H9 (cell line): ENCODE data around the gene BRWD1. TPM values are rescaled to one million over a fixed set of nuclear protein-coding genes. Genes with fewer than 3 reads are reported as not detected.
A peak's percentile ranks its signal among the peaks of the same experiment; 100 is the strongest.

Experiments used
- DNase-seq: peaks from one replicate; pipeline ENCODE4 v3.0.0-alpha.2; 2017
- H2AFZ ChIP-seq: one replicate; pipeline ENCODE4 v1.6.1; 2013; ENCODE audit warnings: mild to moderate bottlenecking, low read length, control low read depth, moderate library complexity
- H2AK5ac ChIP-seq: 2 replicates; pipeline ENCODE4 v1.6.1; 2013; ENCODE audit warnings: low read length, control low read depth, mixed read lengths; ENCODE audit not compliant: insufficient read length
- H2BK120ac ChIP-seq: one replicate; pipeline ENCODE4 v1.6.1; 2013; ENCODE audit warnings: low read depth, mild to moderate bottlenecking, low read length, control low read depth, inconsistent platforms; ENCODE audit not compliant: poor library complexity, severe bottlenecking
- H2BK12ac ChIP-seq: 2 replicates; pipeline ENCODE4 v1.6.1; 2013; ENCODE audit warnings: low read length, control low read depth, mixed read lengths, low read depth; ENCODE audit not compliant: insufficient read length
- H2BK15ac ChIP-seq: 2 replicates; pipeline ENCODE4 v1.6.1; 2013; ENCODE audit warnings: low read depth, low read length, control low read depth
- H2BK20ac ChIP-seq: one replicate; pipeline ENCODE4 v1.6.1; 2013; ENCODE audit warnings: low read depth, mild to moderate bottlenecking, low read length, control low read depth, inconsistent platforms; ENCODE audit not compliant: poor library complexity, severe bottlenecking
- H2BK5ac ChIP-seq: 2 replicates; pipeline ENCODE4 v1.6.1; 2013; ENCODE audit warnings: low read length, control low read depth, mixed read lengths; ENCODE audit not compliant: insufficient read length
- H3K14ac ChIP-seq: 2 replicates; pipeline ENCODE4 v1.6.1; 2013; ENCODE audit warnings: low read length, control low read depth; ENCODE audit not compliant: insufficient read depth
- H3K18ac ChIP-seq: 2 replicates; pipeline ENCODE4 v1.6.1; 2013; ENCODE audit warnings: low read depth, mild to moderate bottlenecking, mixed read lengths, low read length, control low read depth; ENCODE audit not compliant: insufficient read length
- H3K23ac ChIP-seq: 2 replicates; pipeline ENCODE4 v1.6.1; 2013; ENCODE audit warnings: low read length, control low read depth, mixed read lengths, low read depth; ENCODE audit not compliant: insufficient read length
- H3K23me2 ChIP-seq: 2 replicates; pipeline ENCODE4 v1.6.1; 2013; ENCODE audit warnings: low read depth, mild to moderate bottlenecking, mixed read lengths, low read length, control low read depth; ENCODE audit not compliant: insufficient read length, poor library complexity, severe bottlenecking
- H3K27ac ChIP-seq: 2 replicates; pipeline ENCODE4 v1.5.1; 2013; ENCODE audit warnings: low read length, control low read depth, mixed read lengths, low read depth; ENCODE audit not compliant: insufficient read length
- H3K27me3 ChIP-seq: 2 replicates; pipeline ENCODE4 v1.6.1; 2013; ENCODE audit warnings: low read length, control low read depth, inconsistent platforms; ENCODE audit not compliant: insufficient read depth
- H3K4ac ChIP-seq: 2 replicates; pipeline ENCODE4 v1.6.1; 2013; ENCODE audit warnings: low read depth, mild to moderate bottlenecking, control low read depth, inconsistent platforms, low read length, moderate library complexity
- H3K4me1 ChIP-seq: 2 replicates; pipeline ENCODE4 v1.6.1; 2013; ENCODE audit warnings: low read length, control low read depth, inconsistent platforms; ENCODE audit not compliant: insufficient read depth
- H3K4me2 ChIP-seq: 2 replicates; pipeline ENCODE4 v1.6.1; 2013; ENCODE audit warnings: low read length, control low read depth, mixed read lengths; ENCODE audit not compliant: insufficient read length, insufficient read depth
- H3K56ac ChIP-seq: 2 replicates; pipeline ENCODE4 v1.6.1; 2013; ENCODE audit warnings: low read depth, mild to moderate bottlenecking, mixed read lengths, low read length, control low read depth; ENCODE audit not compliant: insufficient read length
- H3K79me1 ChIP-seq: 2 replicates; pipeline ENCODE4 v1.6.1; 2013; ENCODE audit warnings: low read depth, mild to moderate bottlenecking, moderate library complexity, low read length, control low read depth, inconsistent platforms; ENCODE audit not compliant: insufficient read depth, poor library complexity, severe bottlenecking
- H3K79me2 ChIP-seq: 2 replicates; pipeline ENCODE4 v1.6.1; 2013; ENCODE audit warnings: low read length, control low read depth, inconsistent platforms; ENCODE audit not compliant: insufficient read depth
- H3K9ac ChIP-seq: 2 replicates; pipeline ENCODE4 v1.6.1; 2013; ENCODE audit warnings: low read length, control low read depth, mixed read lengths; ENCODE audit not compliant: insufficient read length; ENCODE audit errors: extremely low read depth
- H3K9me3 ChIP-seq: one replicate; pipeline ENCODE4 v1.6.1; 2013; ENCODE audit warnings: low read depth, low read length, inconsistent platforms; ENCODE audit not compliant: control insufficient read depth
- H3T11ph ChIP-seq: one replicate; pipeline ENCODE4 v1.6.1; 2013; ENCODE audit warnings: mild to moderate bottlenecking, low read length, control low read depth, inconsistent platforms
- H4K20me1 ChIP-seq: one replicate; pipeline ENCODE4 v1.6.1; 2013; ENCODE audit not compliant: control insufficient read depth, insufficient read length, insufficient read depth
- H4K5ac ChIP-seq: 2 replicates; pipeline ENCODE4 v1.6.1; 2013; ENCODE audit warnings: low read depth, mild to moderate bottlenecking, mixed read lengths, low read length, control low read depth; ENCODE audit not compliant: insufficient read length
- H4K8ac ChIP-seq: replicated peaks from 2 replicates; pipeline ENCODE4 v1.6.1; 2013; ENCODE audit warnings: low read length, control low read depth, mixed read lengths, low read depth; ENCODE audit not compliant: insufficient read length
- H4K91ac ChIP-seq: 2 replicates; pipeline ENCODE4 v1.6.1; 2013; ENCODE audit warnings: low read depth, mild to moderate bottlenecking, moderate library complexity, mixed read lengths, low read length, control low read depth; ENCODE audit not compliant: insufficient read length
- H3K27ac Mint-ChIP-seq, 3 experiments: 2 replicates in 2 of 3; 3 replicates in 1 of 3; pipeline ENCODE4 v1.8.0; 2020 to 2021; ENCODE audit warnings: mixed read lengths in 3 of 3, mild to moderate bottlenecking in 1 of 3, moderate library complexity in 1 of 3
- H3K27me3 Mint-ChIP-seq: 2 replicates; pipeline ENCODE4 v1.8.0; 2021; ENCODE audit warnings: low read depth, mild to moderate bottlenecking, moderate library complexity, mixed read lengths
- H3K36me3 Mint-ChIP-seq, 3 experiments: 2 replicates in 2 of 3; 3 replicates in 1 of 3; pipeline ENCODE4 v1.8.0; 2020 to 2021; ENCODE audit warnings: low read depth in 3 of 3, mixed read lengths in 3 of 3; ENCODE audit not compliant: insufficient read depth in 1 of 3
- H3K4me1 Mint-ChIP-seq, 2 experiments: 2 replicates each; pipeline ENCODE4 v1.8.0; 2020; ENCODE audit warnings: mixed read lengths in 2 of 2
- H3K4me3 Mint-ChIP-seq, 2 experiments: 2 replicates in 1 of 2; 3 replicates in 1 of 2; pipeline ENCODE4 v1.8.0; 2020 to 2021; ENCODE audit warnings: mild to moderate bottlenecking in 2 of 2, mixed read lengths in 2 of 2, moderate library complexity in 1 of 2
- H3K9me3 Mint-ChIP-seq, 2 experiments: 2 replicates in 1 of 2; 3 replicates in 1 of 2; pipeline ENCODE4 v1.8.0; 2020; ENCODE audit warnings: mild to moderate bottlenecking in 2 of 2, mixed read lengths in 2 of 2, moderate library complexity in 1 of 2
- WGBS: extraction: QIAGEN DNeasy Blood & Tissue Kit; methylation state at CpG from one replicate; pipeline ENCODE4 v1.1.7; 2013; ENCODE audit warnings: missing lambda C conversion rate, low lambda C conversion rate, mixed read lengths; ENCODE audit not compliant: insufficient read length; ENCODE audit errors: extremely low coverage; 5-methylcytosine and 5-hydroxymethylcytosine counted together
- total RNA-seq: library from RNA; stranded (reverse); gene quantifications from 2 replicates; pipeline ENCODE4 v1.2.1, GENCODE V29; 2021
- TF ChIP-seq, protein P1 (sequence below): fragments of 200-600 bp; sonication (generic); conservative IDR thresholded peaks from 3 replicates; pipeline ENCODE4 v1.8.0; 2021; ENCODE audit warnings: antibody characterized with exemption, mild to moderate bottlenecking

Gene BRWD1
- total RNA-seq, 1 experiment from 2014 or later: 48.4 TPM

DNA sequence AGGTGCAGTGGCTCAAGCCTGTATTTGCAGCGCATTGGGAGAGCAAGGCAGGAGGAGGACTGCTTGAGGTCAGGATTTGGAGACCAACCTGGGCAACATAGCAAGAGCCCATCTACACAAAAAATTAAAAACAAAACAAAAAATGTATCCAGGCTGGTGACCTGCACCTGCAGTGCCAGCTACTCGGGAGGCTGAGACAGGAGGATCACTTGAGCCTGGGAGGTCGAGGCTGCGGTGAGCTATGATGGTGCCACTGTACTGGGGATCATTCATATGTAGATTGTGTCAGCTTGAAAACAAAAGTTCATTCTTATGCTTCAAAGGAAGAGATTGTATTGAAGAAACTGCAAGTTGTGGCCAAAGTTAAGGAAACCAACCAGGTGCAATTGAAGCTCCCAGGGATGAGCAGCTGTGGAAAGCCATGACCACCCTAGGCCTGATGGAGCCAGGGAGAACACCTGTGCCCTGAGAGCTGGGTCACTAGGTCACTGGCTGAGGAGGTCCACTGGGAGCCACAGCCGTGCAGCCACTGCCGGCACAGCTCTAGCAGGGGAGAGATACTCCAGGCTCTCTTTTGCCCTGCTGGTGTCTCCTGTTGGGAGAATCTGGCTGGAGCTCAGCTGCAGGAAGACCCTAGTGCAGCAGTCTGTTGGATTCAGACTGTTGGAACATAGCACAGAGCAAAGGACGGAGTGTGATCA lies 13.3 kb upstream of the BRWD1 start:
- no peak overlapping the region for H3K27ac ChIP-seq
- no peak overlapping the region for H3K9ac ChIP-seq
- no peak overlapping the region for H2AK5ac ChIP-seq
- no CpG with 5 or more reads among the region's 7 CpGs for WGBS
- TF ChIP-seq, protein P1, sequence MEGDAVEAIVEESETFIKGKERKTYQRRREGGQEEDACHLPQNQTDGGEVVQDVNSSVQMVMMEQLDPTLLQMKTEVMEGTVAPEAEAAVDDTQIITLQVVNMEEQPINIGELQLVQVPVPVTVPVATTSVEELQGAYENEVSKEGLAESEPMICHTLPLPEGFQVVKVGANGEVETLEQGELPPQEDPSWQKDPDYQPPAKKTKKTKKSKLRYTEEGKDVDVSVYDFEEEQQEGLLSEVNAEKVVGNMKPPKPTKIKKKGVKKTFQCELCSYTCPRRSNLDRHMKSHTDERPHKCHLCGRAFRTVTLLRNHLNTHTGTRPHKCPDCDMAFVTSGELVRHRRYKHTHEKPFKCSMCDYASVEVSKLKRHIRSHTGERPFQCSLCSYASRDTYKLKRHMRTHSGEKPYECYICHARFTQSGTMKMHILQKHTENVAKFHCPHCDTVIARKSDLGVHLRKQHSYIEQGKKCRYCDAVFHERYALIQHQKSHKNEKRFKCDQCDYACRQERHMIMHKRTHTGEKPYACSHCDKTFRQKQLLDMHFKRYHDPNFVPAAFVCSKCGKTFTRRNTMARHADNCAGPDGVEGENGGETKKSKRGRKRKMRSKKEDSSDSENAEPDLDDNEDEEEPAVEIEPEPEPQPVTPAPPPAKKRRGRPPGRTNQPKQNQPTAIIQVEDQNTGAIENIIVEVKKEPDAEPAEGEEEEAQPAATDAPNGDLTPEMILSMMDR: no peak
- no peaks in the 10 kb centered on the region for H3K4me1 ChIP-seq
- no peak overlapping the region for H2AFZ ChIP-seq
- no peak overlapping the region; the same call in 1 of the 2 replicates for H3K14ac ChIP-seq
- H3K79me2 ChIP-seq: no peaks in the 10 kb centered on the region
- H3K79me1 ChIP-seq: no peaks in the 10 kb centered on the region
- H3K27me3 Mint-ChIP-seq: peaks cover 2% of the 10 kb centered on the region; the same call in 1 of the 2 replicates
- peaks cover 2% of the 10 kb centered on the region for H4K20me1 ChIP-seq
- H2BK5ac ChIP-seq: no peak overlapping the region
- no peak overlapping the region for H3K23ac ChIP-seq
- no peak overlapping the region for H2BK15ac ChIP-seq
- H3K4me2 ChIP-seq: no peak overlapping the region
- no peak overlapping the region for H3K56ac ChIP-seq
- peaks cover 3 to 4% of the 10 kb centered on the region in 2 experiments; a peak in 1 of 5 replicates for H3K9me3 Mint-ChIP-seq
- H3K4me1 Mint-ChIP-seq: peaks cover 9 to 13% of the 10 kb centered on the region in 2 experiments
- H3K36me3 Mint-ChIP-seq: no peaks in the 10 kb centered on the region
- no peaks in the 10 kb centered on the region for H3K9me3 ChIP-seq
- no peak overlapping the region for H4K5ac ChIP-seq
- H4K8ac ChIP-seq: no peak overlapping the region
- no peak overlapping the region for H2BK120ac ChIP-seq
- no peak overlapping the region; a peak in 1 of 7 replicates for H3K27ac Mint-ChIP-seq
- H3K18ac ChIP-seq: no peak overlapping the region
- H3T11ph ChIP-seq: no peak overlapping the region
- H2BK20ac ChIP-seq: no peak overlapping the region
- H3K4me3 Mint-ChIP-seq: peak overlapping the region in 1 of 2 experiments; percentile 19; a peak in 1 of 5 replicates
- no peak overlapping the region for H3K4ac ChIP-seq
- no peak overlapping the region for H2BK12ac ChIP-seq
- no peak overlapping the region for H4K91ac ChIP-seq
- H3K27me3 ChIP-seq: no peaks in the 10 kb centered on the region
- no peaks in the 10 kb centered on the region for H3K23me2 ChIP-seq
- no peak for DNase-seq
